HCT116 (cell line): Measurements from ENCODE around the gene ASCL1. TPM values are rescaled to one million over a fixed set of nuclear protein-coding genes. Genes with fewer than 3 reads are reported as not detected.

ENCODE experiments used
- ATAC-seq: fragments of 200-7000 bp; cut with Tn5 transposase; 2 replicates; pipeline ENCODE4 v1.9.1; 2020; ENCODE audit warnings: mild to moderate bottlenecking, moderate library complexity
- BruUV-seq: library from RNA; stranded (reverse); fragments of 400-500 nt; replicated peaks from 2 replicates; lab custom pipeline; 2021; lab: Mats Ljungman, UMichigan
- CTCF ChIA-PET: fragments of 300-600 bp; sonication (Branson Sonifier 250); formaldehyde crosslinking; loops from one replicate; lab custom pipeline; 2021; ENCODE audit warnings: antibody characterized with exemption; lab: Charles Lee
- POLR2A ChIA-PET: fragments of 300-600, 350-600 bp; sonication (Branson Sonifier 250); formaldehyde crosslinking; loops from one replicate; lab custom pipeline; 2021; ENCODE audit warnings: antibody characterized with exemption; lab: Charles Lee
- RAD21 ChIA-PET, 2 experiments: fragments of 300-600 bp; sonication (Branson Sonifier 250); formaldehyde crosslinking; loops; one replicate each; lab custom pipeline; 2023; ENCODE audit warnings: low total read pairs in 2 of 2; ENCODE audit not compliant: uncharacterized antibody in 2 of 2, unreplicated experiment in 2 of 2, low non-redundant PET in 1 of 2; lab: Charles Lee
- DNase-seq: peaks from one replicate; pipeline ENCODE4 v3.0.0-alpha.2; 2010; ENCODE audit warnings: low read depth, low spot score
- H2AFZ ChIP-seq: fragments of 200-600 bp; shearing (Covaris generic), sonication (generic); 2 replicates; pipeline ENCODE4 v1.6.1; 2017; ENCODE audit warnings: low read depth, mixed run types, mixed read lengths, antibody characterized with exemption, low read length; ENCODE audit not compliant: poor library complexity, severe bottlenecking
- H3K27ac ChIP-seq: 2 replicates; pipeline ENCODE4 v1.5.1; 2012; ENCODE audit warnings: low read depth, low read length
- H3K27me3 ChIP-seq: fragments of 200-600 bp; sonication (generic); 2 replicates; pipeline ENCODE4 v1.6.1; 2016; ENCODE audit warnings: mixed run types, low read length, mixed read lengths; ENCODE audit not compliant: insufficient read depth
- H3K36me3 ChIP-seq, 2 experiments: fragments of 200-500 bp in 1 of 2; fragments of 200-600 bp in 1 of 2; sonication (Bioruptor generic) in 1 of 2; sonication (generic) in 1 of 2; 2 replicates each; pipeline versions ENCODE4 v1.5.1 to v1.6.1; 2014 to 2016; ENCODE audit warnings: low read length in 2 of 2, inconsistent platforms in 1 of 2, mixed read lengths in 1 of 2, mixed run types in 1 of 2; ENCODE audit not compliant: insufficient read depth in 2 of 2, control insufficient read depth in 1 of 2
- H3K4me1 ChIP-seq, 2 experiments: fragments of 200-600 bp in 1 of 2; sonication (generic) in 1 of 2; 2 replicates each; pipeline versions ENCODE4 v1.5.1 to v1.6.1; 2012 to 2017; ENCODE audit warnings: low read length in 2 of 2, inconsistent platforms in 1 of 2, mild to moderate bottlenecking in 1 of 2, mixed read lengths in 1 of 2, mixed run types in 1 of 2, moderate library complexity in 1 of 2; ENCODE audit not compliant: insufficient read depth in 2 of 2, control insufficient read depth in 1 of 2
- H3K4me2 ChIP-seq: fragments of 200-600 bp; sonication (generic); 2 replicates; pipeline ENCODE4 v1.6.1; 2017; ENCODE audit warnings: mixed run types, low read length, mixed read lengths
- H3K4me3 ChIP-seq, 2 experiments: fragments of 200-600 bp in 1 of 2; sonication (generic) in 1 of 2; replicated peaks in 1 of 2; 2 replicates each; pipeline ENCODE4 v1.5.1; 2011 to 2016; ENCODE audit warnings: low read length in 2 of 2, control low read depth in 1 of 2, low read depth in 1 of 2, mild to moderate bottlenecking in 1 of 2, mixed read lengths in 1 of 2, mixed run types in 1 of 2
- H3K79me2 ChIP-seq: fragments of 200-600 bp; sonication (generic); 2 replicates; pipeline ENCODE4 v1.6.1; 2017; ENCODE audit warnings: mild to moderate bottlenecking, mixed run types, low read length, moderate library complexity, mixed read lengths; ENCODE audit not compliant: insufficient read depth
- H3K9ac ChIP-seq: fragments of 200-600 bp; sonication (generic); 2 replicates; pipeline ENCODE4 v1.6.1; 2016; ENCODE audit warnings: low read length, mixed read lengths
- H3K9me2 ChIP-seq: fragments of 200-600 bp; sonication (generic), shearing (Covaris generic); 2 replicates; pipeline ENCODE4 v1.6.1; 2017; ENCODE audit warnings: mixed run types, mild to moderate bottlenecking, moderate library complexity; ENCODE audit not compliant: insufficient read depth
- H3K9me3 ChIP-seq, 2 experiments: fragments of 200-500 bp in 1 of 2; fragments of 200-600 bp in 1 of 2; sonication (Bioruptor generic) in 1 of 2; sonication (generic) in 1 of 2; 2 replicates each; pipeline ENCODE4 v1.6.1; 2014 to 2017; ENCODE audit warnings: low read length in 2 of 2, mixed read lengths in 2 of 2, inconsistent platforms in 1 of 2, low read depth in 1 of 2, mild to moderate bottlenecking in 1 of 2, mixed run types in 1 of 2, moderate library complexity in 1 of 2; ENCODE audit not compliant: control insufficient read depth in 1 of 2, insufficient read depth in 1 of 2
- H4K20me1 ChIP-seq: fragments of 200-600 bp; sonication (generic), shearing (Covaris generic); 2 replicates; pipeline ENCODE4 v1.6.1; 2017; ENCODE audit warnings: mixed run types, mild to moderate bottlenecking, moderate library complexity; ENCODE audit not compliant: insufficient read depth
- CBX3 ChIP-seq: IDR thresholded peaks from 2 replicates; pipeline ENCODE4 v1.6.1; 2012; ENCODE audit warnings: low read depth
- CEBPB ChIP-seq: IDR thresholded peaks from 2 replicates; pipeline ENCODE4 v1.6.1; 2012; ENCODE audit warnings: low read depth
- ELF1 ChIP-seq: IDR thresholded peaks from 2 replicates; pipeline ENCODE4 v1.6.1; 2012; ENCODE audit warnings: low read depth, borderline replicate concordance
- POLR2A ChIP-seq: IDR thresholded peaks from 2 replicates; pipeline ENCODE4 v1.7.0; 2011; ENCODE audit warnings: borderline replicate concordance; ENCODE audit not compliant: insufficient read depth, insufficient read length; ENCODE audit errors: extremely low read depth
- POLR2AphosphoS5 ChIP-seq: IDR thresholded peaks from 2 replicates; pipeline ENCODE4 v1.6.1; 2011; ENCODE audit warnings: mild to moderate bottlenecking, low read depth, low read length, moderate library complexity
- ZNF274 ChIP-seq: fragments of 200-500 bp; sonication (Bioruptor generic); IDR thresholded peaks from 2 replicates; pipeline ENCODE4 v1.6.1; 2014; ENCODE audit warnings: mild to moderate bottlenecking, low read depth, low read length, inconsistent platforms
- intact Hi-C: fragments of 100-400 bp; cut with micrococcal nuclease; formaldehyde crosslinking; loops from 2 replicates; pipeline ENCODE4 v1.10.0; 2022
- total RNA-seq: library from RNA; stranded (reverse); gene quantifications from one replicate; pipeline ENCODE4 v1.2.1, GENCODE V29; 2021; ENCODE audit not compliant: unreplicated experiment
- TF ChIP-seq, protein P1 (sequence below): IDR thresholded peaks from 2 replicates; pipeline ENCODE4 v1.6.1; 2012
- TF ChIP-seq, protein P2 (sequence below), 3 experiments: fragments of 200-600 bp in 1 of 3; sonication (generic) in 1 of 3; IDR thresholded peaks in 2 of 3; conservative IDR thresholded peaks in 1 of 3; 2 replicates each; pipeline ENCODE4 v1.5.1; 2012 to 2017; ENCODE audit warnings: low read depth in 2 of 3, low read length in 2 of 3, antibody characterized with exemption in 1 of 3, borderline replicate concordance in 1 of 3, control low read depth in 1 of 3, mild to moderate bottlenecking in 1 of 3, mixed read lengths in 1 of 3, mixed run types in 1 of 3, moderate library complexity in 1 of 3; ENCODE audit not compliant: insufficient read depth in 1 of 3

ASCL1 gene
- total RNA-seq, 1 experiment from 2014 or later, result not detected

- Histone ChIP-seq H3K27ac (no peak overlapping the region), H3K4me3 (peak overlapping the region in 1 of 2 experiments; percentile 50; a peak in 2 of 4 replicates), H3K4me2 (peak overlapping the region; percentile 69), H3K27me3 (0 out of 2 replicates have a peak, but pooled peaks cover 11% of the 10 kb centered on the region), H3K4me1 (peaks cover 0 to 11% of the 10 kb centered on the region in 2 experiments; a peak in 2 of 4 replicates), H3K9me2 (no peaks in the 10 kb centered on the region), H3K9ac (no peak overlapping the region), H3K79me2 (no peaks in the 10 kb centered on the region), H4K20me1 (no peaks in the 10 kb centered on the region), H3K36me3 (no peaks in the 10 kb centered on the region), H2AFZ (peak overlapping the region; percentile 75), H3K9me3 (no peaks in the 10 kb centered on the region)
- ChIA-PET RAD21 (no interaction called here), POLR2A (no interaction called here), CTCF (no interaction called here)
- ATAC-seq, result no peak
- TF ChIP-seq, protein P1, sequence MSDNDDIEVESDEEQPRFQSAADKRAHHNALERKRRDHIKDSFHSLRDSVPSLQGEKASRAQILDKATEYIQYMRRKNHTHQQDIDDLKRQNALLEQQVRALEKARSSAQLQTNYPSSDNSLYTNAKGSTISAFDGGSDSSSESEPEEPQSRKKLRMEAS, result peak; percentile 6; the same call in 1 of the 2 replicates
- TF ChIP-seq CBX3, result no peak
- no peak for DNase-seq
- no TSS peak for BruUV-seq
- intact Hi-C loops, result no loop called here
Measured at GRCh38 chr12:102916252-102917025, 41.0 kb upstream of the ASCL1 start.

GRCh38 chr12:102917026-102917787, 40.3 kb upstream of the ASCL1 start, which contains the start of gene PAH:
TSS of gene PAH (minus strand) at chr12:102917244. CDS start at chr12:102917130, 114 bp downstream.
- ChIA-PET CTCF (interaction anchor here (1.1 kb wide), 1 partner anchor 34 kb away, joined by 3 read pairs; no protein-coding TSS in a partner anchor), RAD21 (no interaction called here), POLR2A (no interaction called here)
- H3K4me1 ChIP-seq, result peaks cover 0 to 11% of the 10 kb centered on the region in 2 experiments; a peak in 2 of 4 replicates
- BruUV-seq, result no TSS peak
- intact Hi-C loops, result no loop called here
- no peaks in the 10 kb centered on the region for H3K9me2 ChIP-seq
- no peaks in the 10 kb centered on the region for H3K36me3 ChIP-seq
- peak within 1 kb of the TSS; percentile 75 for H2AFZ ChIP-seq
- no peaks in the 10 kb centered on the region for H3K9me3 ChIP-seq
- ATAC-seq, result peak; percentile 95
- H3K4me2 ChIP-seq, result peak within 1 kb of the TSS; percentile 69
- DNase-seq, result no peak
- H3K27me3 ChIP-seq, result 0 out of 2 replicates have a peak, but pooled peaks cover 11% of the 10 kb centered on the region
- peak within 1 kb of the TSS; percentile 13; the same call in 1 of the 2 replicates for H3K9ac ChIP-seq
- H3K27ac ChIP-seq, result no peak within 1 kb of the TSS
- no peaks in the 10 kb centered on the region for H3K79me2 ChIP-seq
- no peaks in the 10 kb centered on the region for H4K20me1 ChIP-seq
- 0 out of 2 replicates have a peak, but pooled peaks have one; percentile 20 for TF ChIP-seq ELF1
- TF ChIP-seq POLR2A, result no peak
- TF ChIP-seq POLR2AphosphoS5, result peak; percentile 41; the same call in 1 of the 2 replicates
- TF ChIP-seq, protein P1, result peak; percentile 38; the same call in 1 of the 2 replicates
- TF ChIP-seq ZNF274, result no peak
- no peak for TF ChIP-seq CEBPB
- TF ChIP-seq, protein P2, sequence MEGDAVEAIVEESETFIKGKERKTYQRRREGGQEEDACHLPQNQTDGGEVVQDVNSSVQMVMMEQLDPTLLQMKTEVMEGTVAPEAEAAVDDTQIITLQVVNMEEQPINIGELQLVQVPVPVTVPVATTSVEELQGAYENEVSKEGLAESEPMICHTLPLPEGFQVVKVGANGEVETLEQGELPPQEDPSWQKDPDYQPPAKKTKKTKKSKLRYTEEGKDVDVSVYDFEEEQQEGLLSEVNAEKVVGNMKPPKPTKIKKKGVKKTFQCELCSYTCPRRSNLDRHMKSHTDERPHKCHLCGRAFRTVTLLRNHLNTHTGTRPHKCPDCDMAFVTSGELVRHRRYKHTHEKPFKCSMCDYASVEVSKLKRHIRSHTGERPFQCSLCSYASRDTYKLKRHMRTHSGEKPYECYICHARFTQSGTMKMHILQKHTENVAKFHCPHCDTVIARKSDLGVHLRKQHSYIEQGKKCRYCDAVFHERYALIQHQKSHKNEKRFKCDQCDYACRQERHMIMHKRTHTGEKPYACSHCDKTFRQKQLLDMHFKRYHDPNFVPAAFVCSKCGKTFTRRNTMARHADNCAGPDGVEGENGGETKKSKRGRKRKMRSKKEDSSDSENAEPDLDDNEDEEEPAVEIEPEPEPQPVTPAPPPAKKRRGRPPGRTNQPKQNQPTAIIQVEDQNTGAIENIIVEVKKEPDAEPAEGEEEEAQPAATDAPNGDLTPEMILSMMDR (IDR thresholded peaks at IDR 0.05 in 2 of 3, conservative IDR thresholded peaks at IDR 0.05 in 1 of 3; ENCODE audit: borderline replicate concordance in 1 of 3, insufficient read depth in 1 of 3, low read depth in 2 of 3, low read length in 2 of 3), result peak in 2 of 3 experiments; percentile 6 to 14; a peak in 1 of 6 replicates
- H3K4me3 ChIP-seq, result peak within 1 kb of the TSS; percentile 33 to 50
